DOHH2 (cell line): ENCODE measurements around the gene CDH12.

Source experiments
- H3F3A ChIP-seq: fragments of 200-600 bp; sonication (generic), shearing (Covaris generic); 2 replicates; pipeline ENCODE4 v1.6.0; 2016; ENCODE audit warnings: antibody characterized with exemption, mild to moderate bottlenecking; ENCODE audit not compliant: control insufficient read depth, insufficient read depth
- H3K27ac ChIP-seq: fragments of 200-600 bp; sonication (generic); 2 replicates; pipeline ENCODE4 v1.5.1; 2014; ENCODE audit warnings: low read depth, mild to moderate bottlenecking, low read length, moderate library complexity
- H3K27me3 ChIP-seq: fragments of 200-600 bp; sonication (generic); 2 replicates; pipeline ENCODE4 v1.6.1; 2014; ENCODE audit warnings: mild to moderate bottlenecking, low read length, mixed read lengths; ENCODE audit not compliant: control insufficient read depth
- H3K36me3 ChIP-seq: fragments of 200-600 bp; sonication (generic); 2 replicates; pipeline ENCODE4 v1.6.1; 2014; ENCODE audit warnings: mild to moderate bottlenecking, low read length, moderate library complexity, mixed read lengths; ENCODE audit not compliant: control insufficient read depth
- H3K4me1 ChIP-seq: fragments of 200-600 bp; sonication (generic); 2 replicates; pipeline ENCODE4 v1.6.1; 2014; ENCODE audit warnings: mild to moderate bottlenecking, low read length, mixed read lengths; ENCODE audit not compliant: control insufficient read depth
- H3K4me2 ChIP-seq: fragments of 200-600 bp; sonication (generic); 2 replicates; pipeline ENCODE4 v1.6.0; 2014; ENCODE audit warnings: mild to moderate bottlenecking, low read length, moderate library complexity
- H3K4me3 ChIP-seq: fragments of 200-600 bp; sonication (generic); 2 replicates; pipeline ENCODE4 v1.5.1; 2014; ENCODE audit warnings: mild to moderate bottlenecking, low read length, mixed read lengths
- H3K79me2 ChIP-seq: fragments of 200-600 bp; sonication (generic); 2 replicates; pipeline ENCODE4 v1.6.1; 2014; ENCODE audit warnings: mild to moderate bottlenecking, low read length, mixed read lengths; ENCODE audit not compliant: control insufficient read depth
- H3K9me2 ChIP-seq: fragments of 200-600 bp; sonication (generic); replicated peaks from 2 replicates; pipeline ENCODE4 v1.6.1; 2014; ENCODE audit warnings: mild to moderate bottlenecking, low read length, mixed read lengths; ENCODE audit not compliant: control insufficient read depth
- H3K9me3 ChIP-seq: fragments of 200-600 bp; sonication (generic); 2 replicates; pipeline ENCODE4 v1.6.1; 2014; ENCODE audit warnings: antibody characterized with exemption, low read length, mixed read lengths; ENCODE audit not compliant: control insufficient read depth, insufficient read depth
- H4K20me1 ChIP-seq: fragments of 200-600 bp; sonication (generic); 2 replicates; pipeline ENCODE4 v1.6.0; 2014; ENCODE audit warnings: low read depth, mild to moderate bottlenecking, antibody characterized with exemption, low read length, moderate library complexity; ENCODE audit not compliant: control insufficient read depth, insufficient read depth
- CTCF ChIP-seq: fragments of 200-600 bp; sonication (generic); IDR thresholded peaks from one replicate; pipeline ENCODE4 v1.5.1; 2014; ENCODE audit warnings: antibody characterized with exemption, mild to moderate bottlenecking, low read depth, low read length; ENCODE audit not compliant: poor library complexity, severe bottlenecking
- EZH2phosphoT487 ChIP-seq: fragments of 200-600 bp; sonication (generic); IDR thresholded peaks from 2 replicates; pipeline ENCODE4 v1.6.1; 2017; ENCODE audit warnings: borderline replicate concordance, mild to moderate bottlenecking, antibody characterized with exemption, low read length, moderate library complexity, mixed read lengths

The CDH12 gene

GRCh38 chr5:21792748-21793147 lies 1060.4 kb downstream of the CDH12 start:
- Histone ChIP-seq H4K20me1 (no peaks in the 10 kb centered on the region), H3K36me3 (no peaks in the 10 kb centered on the region), H3K4me1 (no peaks in the 10 kb centered on the region), H3K4me2 (no peak overlapping the region), H3K9me3 (no peaks in the 10 kb centered on the region), H3K4me3 (no peak overlapping the region), H3F3A (no peaks in the 10 kb centered on the region), H3K27me3 (no peaks in the 10 kb centered on the region), H3K79me2 (no peaks in the 10 kb centered on the region), H3K9me2 (no peaks in the 10 kb centered on the region), H3K27ac (no peak overlapping the region)
- TF ChIP-seq CTCF (no peak), EZH2phosphoT487 (no peak)

- H3K27ac ChIP-seq = no peak overlapping the region
- no peaks in the 10 kb centered on the region for H3K9me3 ChIP-seq
- TF ChIP-seq EZH2phosphoT487 (no peak), CTCF (no peak)
- no peak overlapping the region for H3K4me2 ChIP-seq
- no peaks in the 10 kb centered on the region for H3K9me2 ChIP-seq
- no peaks in the 10 kb centered on the region for H3K79me2 ChIP-seq
- no peaks in the 10 kb centered on the region for H4K20me1 ChIP-seq
- no peak overlapping the region for H3K4me3 ChIP-seq
- no peaks in the 10 kb centered on the region for H3F3A ChIP-seq
- no peaks in the 10 kb centered on the region for H3K27me3 ChIP-seq
- H3K36me3 ChIP-seq = no peaks in the 10 kb centered on the region
- no peaks in the 10 kb centered on the region for H3K4me1 ChIP-seq
Observed at GRCh38 chr5:21791304-21791703, 1061.8 kb downstream of the CDH12 start.

GRCh38 chr5:21784487-21784886 lies 1068.7 kb downstream of the CDH12 start:
- Histone ChIP-seq H3K4me1 (no peaks in the 10 kb centered on the region), H3K4me3 (no peak overlapping the region), H3K36me3 (no peaks in the 10 kb centered on the region), H3F3A (no peaks in the 10 kb centered on the region), H3K9me3 (no peaks in the 10 kb centered on the region), H3K27ac (no peak overlapping the region), H3K79me2 (no peaks in the 10 kb centered on the region), H4K20me1 (no peaks in the 10 kb centered on the region), H3K27me3 (no peaks in the 10 kb centered on the region), H3K9me2 (no peaks in the 10 kb centered on the region), H3K4me2 (no peak overlapping the region)
- TF ChIP-seq CTCF (no peak), EZH2phosphoT487 (no peak)

- Histone ChIP-seq H3K9me3 (no peaks in the 10 kb centered on the region), H3K4me3 (no peak overlapping the region), H3K4me2 (no peak overlapping the region), H3K9me2 (no peaks in the 10 kb centered on the region), H4K20me1 (no peaks in the 10 kb centered on the region), H3K36me3 (no peaks in the 10 kb centered on the region), H3F3A (no peaks in the 10 kb centered on the region), H3K27ac (no peak overlapping the region), H3K79me2 (no peaks in the 10 kb centered on the region), H3K4me1 (no peaks in the 10 kb centered on the region), H3K27me3 (no peaks in the 10 kb centered on the region)
- TF ChIP-seq CTCF (no peak), EZH2phosphoT487 (no peak)
Observed at GRCh38 chr5:21783074-21783679, 1070.0 kb downstream of the CDH12 start.
